AML-193 (cell line): ENCODE results near the gene MEGF10.
A peak's percentile ranks its signal among the peaks of the same experiment; 100 is the strongest.

Experiments
- DNase-seq, 2 experiments: peaks; one replicate each; lab custom pipeline; 2025; lab: John Stamatoyannopoulos, UW

Gene MEGF10

GRCh38 chr5:127440831-127441230 is 150.2 kb downstream of the MEGF10 start:
- DNase-seq: no peak

- peak; percentile 2 to 30 for DNase-seq
These were observed 151.3 kb downstream of the MEGF10 start for GRCh38 chr5:127441799-127442484.

GRCh38 chr5:127444171-127444570 is 153.6 kb downstream of the MEGF10 start:
- no peak for DNase-seq

- no peak for DNase-seq
These were observed 154.7 kb downstream of the MEGF10 start for GRCh38 chr5:127445328-127445727.

- DNase-seq: no peak
These were observed 156.0 kb downstream of the MEGF10 start for GRCh38 chr5:127446626-127447025.

- DNase-seq: no peak
These were observed 157.2 kb downstream of the MEGF10 start for GRCh38 chr5:127447827-127448226.

- DNase-seq: no peak
These were observed 159.4 kb downstream of the MEGF10 start for GRCh38 chr5:127450046-127450445.

GRCh38 chr5:127451096-127451495 is 160.5 kb downstream of the MEGF10 start:
- DNase-seq: no peak

GRCh38 chr5:127452626-127453025 is 162.0 kb downstream of the MEGF10 start:
- no peak for DNase-seq

- DNase-seq: no peak
These were observed 180.6 kb downstream of the MEGF10 start for GRCh38 chr5:127471211-127471610.

- no peak for DNase-seq
These were observed 182.1 kb downstream of the MEGF10 start for GRCh38 chr5:127472700-127473099.

- DNase-seq: no peak
These were observed 195.9 kb downstream of the MEGF10 start for GRCh38 chr5:127486471-127486870.

- peak; percentile 75 to 83 for DNase-seq
These were observed 202.5 kb downstream of the MEGF10 start for GRCh38 chr5:127492854-127493738.

GRCh38 chr5:127498548-127498947 is 208.0 kb downstream of the MEGF10 start:
- no peak for DNase-seq

- DNase-seq: peak; percentile 65 to 68
These were observed 215.3 kb downstream of the MEGF10 start for GRCh38 chr5:127505905-127506304.

- no peak for DNase-seq
These were observed 216.0 kb downstream of the MEGF10 start for GRCh38 chr5:127506616-127507015.

GRCh38 chr5:127508644-127509373 is 218.2 kb downstream of the MEGF10 start:
- DNase-seq: no peak
